Cardiac muscle cell (in vitro differentiated cells and primary cell): ENCODE results near the gene GALNT16. TPM values are rescaled to one million over a fixed set of nuclear protein-coding genes. Genes with fewer than 3 reads are reported as not detected.
"Not testable (repeated sequence)": the region's sequence is repeated elsewhere in the genome, so short reads cannot be mapped to it uniquely, and the experiment has no call there.

Source experiments
- DNase-seq, 2 donors: peaks; one replicate each; pipeline versions ENCODE4 v3.0.0 to v3.0.0-alpha.2; 2010 to 2017; ENCODE audit warnings: low read depth in 1 of 2, low spot score in 1 of 2
- H3K27ac ChIP-seq: fragments of 200-600 bp; sonication (generic); 2 replicates; pipeline ENCODE4 v1.5.1; 2016
- H3K27me3 ChIP-seq: fragments of 200-600 bp; sonication (generic); 2 replicates; pipeline ENCODE4 v1.6.0; 2016; ENCODE audit warnings: control low read depth
- H3K36me3 ChIP-seq: fragments of 200-600 bp; sonication (generic); 2 replicates; pipeline ENCODE4 v1.5.1; 2016; ENCODE audit warnings: control low read depth
- H3K4me1 ChIP-seq: fragments of 200-600 bp; sonication (generic); 2 replicates; pipeline ENCODE4 v1.8.1; 2017; ENCODE audit warnings: low read depth, mild to moderate bottlenecking, mixed run types
- H3K4me3 ChIP-seq: fragments of 200-600 bp; sonication (generic); 2 replicates; pipeline ENCODE4 v1.5.1; 2016; ENCODE audit warnings: mild to moderate bottlenecking
- H3K9me3 ChIP-seq: fragments of 200-600 bp; sonication (generic); 2 replicates; pipeline ENCODE4 v1.5.1; 2017; ENCODE audit warnings: low read depth, mild to moderate bottlenecking, control low read depth
- polyA plus RNA-seq: library from polyadenylated mRNA; unstranded; fragments of >200 nt; fragmentation: Nextera tagmentation; extraction: Ambion mirVana; gene quantifications from 2 replicates; pipeline ENCODE4 v1.2.1, GENCODE V29; 2016
- total RNA-seq: library from RNA; depleted of rRNA; stranded (reverse); fragments of >200 nt; gene quantifications from 2 replicates; pipeline ENCODE4 v1.2.3, GENCODE V29; 2016
- TF ChIP-seq, protein P1 (sequence below): IDR thresholded peaks from 2 replicates; pipeline ENCODE4 v1.5.1; 2012; ENCODE audit warnings: low read depth, mild to moderate bottlenecking, low read length

GALNT16 gene
- total and polyA plus RNA-seq, 2 experiments from 2014 or later, result 5.8 to 7.7 TPM

- no peak overlapping the region for H3K4me3 ChIP-seq
- no peaks in the 10 kb centered on the region for H3K9me3 ChIP-seq
- no peak overlapping the region for H3K27ac ChIP-seq
- no peaks in the 10 kb centered on the region for H3K4me1 ChIP-seq
- TF ChIP-seq, protein P1, sequence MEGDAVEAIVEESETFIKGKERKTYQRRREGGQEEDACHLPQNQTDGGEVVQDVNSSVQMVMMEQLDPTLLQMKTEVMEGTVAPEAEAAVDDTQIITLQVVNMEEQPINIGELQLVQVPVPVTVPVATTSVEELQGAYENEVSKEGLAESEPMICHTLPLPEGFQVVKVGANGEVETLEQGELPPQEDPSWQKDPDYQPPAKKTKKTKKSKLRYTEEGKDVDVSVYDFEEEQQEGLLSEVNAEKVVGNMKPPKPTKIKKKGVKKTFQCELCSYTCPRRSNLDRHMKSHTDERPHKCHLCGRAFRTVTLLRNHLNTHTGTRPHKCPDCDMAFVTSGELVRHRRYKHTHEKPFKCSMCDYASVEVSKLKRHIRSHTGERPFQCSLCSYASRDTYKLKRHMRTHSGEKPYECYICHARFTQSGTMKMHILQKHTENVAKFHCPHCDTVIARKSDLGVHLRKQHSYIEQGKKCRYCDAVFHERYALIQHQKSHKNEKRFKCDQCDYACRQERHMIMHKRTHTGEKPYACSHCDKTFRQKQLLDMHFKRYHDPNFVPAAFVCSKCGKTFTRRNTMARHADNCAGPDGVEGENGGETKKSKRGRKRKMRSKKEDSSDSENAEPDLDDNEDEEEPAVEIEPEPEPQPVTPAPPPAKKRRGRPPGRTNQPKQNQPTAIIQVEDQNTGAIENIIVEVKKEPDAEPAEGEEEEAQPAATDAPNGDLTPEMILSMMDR, result no peak
- no peak for DNase-seq
- peaks cover 9% of the 10 kb centered on the region for H3K36me3 ChIP-seq
- no peaks in the 10 kb centered on the region for H3K27me3 ChIP-seq
These were observed 115.2 kb downstream of the GALNT16 start for GRCh38 chr14:69375182-69375581.

DNA sequence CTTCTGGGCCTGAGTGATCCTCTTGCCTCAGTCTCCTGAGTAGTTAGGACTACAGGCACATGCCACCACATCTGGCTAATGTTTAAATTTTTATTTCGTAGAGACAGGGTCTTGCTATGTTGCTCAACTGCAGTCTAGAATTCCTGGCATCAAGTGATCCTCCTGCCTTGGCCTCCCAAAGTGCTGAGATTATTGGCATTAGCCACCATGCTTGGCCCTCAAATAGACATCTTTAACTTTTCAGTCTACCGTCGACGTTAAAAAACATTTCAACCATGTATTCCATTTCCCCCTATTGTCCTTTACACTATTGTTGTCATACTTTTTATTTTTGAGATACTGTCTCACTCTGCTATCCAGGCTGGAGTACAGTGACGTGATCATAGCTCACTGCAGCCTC, 115.8 kb downstream of the GALNT16 start:
- H3K4me3 ChIP-seq, result no peak overlapping the region
- H3K27me3 ChIP-seq, result no peaks in the 10 kb centered on the region
- DNase-seq, result no peak
- H3K27ac ChIP-seq, result no peak overlapping the region
- TF ChIP-seq, protein P1, result no peak
- peaks cover 13% of the 10 kb centered on the region for H3K36me3 ChIP-seq
- no peaks in the 10 kb centered on the region for H3K4me1 ChIP-seq
- no peaks in the 10 kb centered on the region for H3K9me3 ChIP-seq

GRCh38 chr14:69376439-69376838, 116.5 kb downstream of the GALNT16 start:
- TF ChIP-seq, protein P1, result no peak
- no peak overlapping the region for H3K4me3 ChIP-seq
- no peaks in the 10 kb centered on the region for H3K27me3 ChIP-seq
- H3K27ac ChIP-seq, result no peak overlapping the region
- peaks cover 14% of the 10 kb centered on the region for H3K36me3 ChIP-seq
- DNase-seq, result peak in 1 of 2 donors; percentile 77
- no peaks in the 10 kb centered on the region for H3K9me3 ChIP-seq
- no peaks in the 10 kb centered on the region for H3K4me1 ChIP-seq

DNA sequence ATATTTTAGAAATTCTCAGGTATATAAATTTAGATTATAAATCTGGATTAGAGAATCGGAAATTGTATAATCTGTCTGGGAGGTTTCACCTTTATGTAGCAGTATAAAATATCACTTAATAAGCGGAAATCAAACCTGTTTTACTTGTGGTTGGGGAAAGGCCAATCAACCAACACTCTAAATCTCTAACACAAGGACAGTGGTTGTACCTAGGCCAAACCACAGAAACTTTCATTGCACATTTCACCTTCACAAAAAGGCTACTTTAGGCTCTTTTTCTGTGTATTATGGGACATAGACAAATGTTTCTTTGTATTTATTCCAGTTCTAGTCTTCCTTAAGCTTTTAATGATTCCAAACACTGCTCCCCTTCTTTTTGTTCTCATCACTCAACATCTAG, 118.3 kb downstream of the GALNT16 start:
- TF ChIP-seq, protein P1, result no peak
- Histone ChIP-seq H3K27ac (no peak overlapping the region), H3K9me3 (no peaks in the 10 kb centered on the region), H3K36me3 (peaks cover 22% of the 10 kb centered on the region), H3K27me3 (no peaks in the 10 kb centered on the region), H3K4me3 (no peak overlapping the region), H3K4me1 (no peaks in the 10 kb centered on the region)
- no peak for DNase-seq

GRCh38 chr14:69387311-69387710, 127.4 kb downstream of the GALNT16 start:
- TF ChIP-seq, protein P1, result no peak
- H3K36me3 ChIP-seq, result peaks cover 40% of the 10 kb centered on the region

DNA sequence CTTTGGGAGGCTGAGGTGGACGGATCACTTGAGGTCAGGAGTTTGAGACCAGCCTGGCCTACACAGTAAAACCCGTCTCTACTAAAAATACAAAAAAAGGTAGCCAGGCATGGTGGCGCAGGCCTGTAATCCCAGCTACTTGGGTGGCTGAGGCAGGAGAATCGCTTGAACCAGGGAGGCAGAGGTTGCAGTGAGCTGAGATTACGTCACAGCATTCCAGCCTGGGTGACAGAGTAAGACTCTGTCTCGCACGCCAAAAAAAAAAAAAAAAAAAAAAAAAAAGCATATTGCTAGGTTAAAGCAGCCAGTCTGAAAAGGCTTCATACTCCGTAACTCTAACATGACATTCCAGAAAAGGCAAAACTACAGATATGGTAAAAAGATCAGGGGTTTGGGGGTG, 131.4 kb downstream of the GALNT16 start:
- H3K27ac ChIP-seq, result not testable (repeated sequence)
- peaks cover 57% of the 10 kb centered on the region for H3K36me3 ChIP-seq

More at GRCh38 chr14:69387311-69387710, 127.4 kb downstream of the GALNT16 start:
- peak in 1 of 2 donors; percentile 43 for DNase-seq
- Histone ChIP-seq H3K27ac (no peak overlapping the region), H3K9me3 (no peaks in the 10 kb centered on the region), H3K4me3 (no peak overlapping the region), H3K4me1 (no peaks in the 10 kb centered on the region), H3K27me3 (no peaks in the 10 kb centered on the region)

More for the DNA sequence above, 131.4 kb downstream of the GALNT16 start:
- peak in 1 of 2 donors; percentile 59 for DNase-seq
- not testable (repeated sequence) for H3K9me3 ChIP-seq, H3K4me3 ChIP-seq, H3K4me1 ChIP-seq, H3K27me3 ChIP-seq
